ENCODE results near the gene NYAP1.

The NYAP1 gene

DNA sequence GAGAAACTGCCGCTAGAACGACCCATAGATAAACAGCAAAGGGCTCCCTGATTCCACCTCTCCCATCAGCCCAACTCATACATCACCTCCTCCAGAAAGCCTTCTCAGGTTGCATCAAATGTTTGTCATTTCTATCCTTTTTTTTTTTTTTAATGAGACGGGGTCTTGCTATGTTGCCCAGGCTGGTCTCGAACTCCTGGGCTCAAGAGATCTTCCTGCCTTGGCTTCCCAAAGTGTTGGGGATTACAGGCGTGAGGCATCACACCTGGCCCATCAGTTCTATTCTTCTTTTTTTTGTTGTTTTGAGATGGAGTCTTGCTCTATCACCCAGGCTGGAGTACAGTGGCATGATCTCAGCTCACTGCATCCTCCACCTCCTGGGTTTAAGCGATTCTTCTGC lies 26.7 kb upstream of the NYAP1 start:
- no peak for DNase-seq (ENCODE audit: insufficient read length, low spot score)
- no peak for FAIRE-seq
- TF ChIP-seq PAX5 (IDR thresholded peaks at IDR 0.05; ENCODE audit: insufficient read depth, low read length, severe bottlenecking) (no peak), TAF1 (IDR thresholded peaks at IDR 0.05; ENCODE audit: low read depth, low read length) (no peak), POLR2AphosphoS5 (IDR thresholded peaks at IDR 0.05; ENCODE audit: low read depth, low read length) (no peak), POLR2A (IDR thresholded peaks at IDR 0.05; ENCODE audit: low read depth, low read length) (no peak), POU2F2 (IDR thresholded peaks at IDR 0.05; ENCODE audit: low read depth, low read length) (no peak), SPI1 (IDR thresholded peaks at IDR 0.05; ENCODE audit: low read depth, low read length) (no peak)

DNA sequence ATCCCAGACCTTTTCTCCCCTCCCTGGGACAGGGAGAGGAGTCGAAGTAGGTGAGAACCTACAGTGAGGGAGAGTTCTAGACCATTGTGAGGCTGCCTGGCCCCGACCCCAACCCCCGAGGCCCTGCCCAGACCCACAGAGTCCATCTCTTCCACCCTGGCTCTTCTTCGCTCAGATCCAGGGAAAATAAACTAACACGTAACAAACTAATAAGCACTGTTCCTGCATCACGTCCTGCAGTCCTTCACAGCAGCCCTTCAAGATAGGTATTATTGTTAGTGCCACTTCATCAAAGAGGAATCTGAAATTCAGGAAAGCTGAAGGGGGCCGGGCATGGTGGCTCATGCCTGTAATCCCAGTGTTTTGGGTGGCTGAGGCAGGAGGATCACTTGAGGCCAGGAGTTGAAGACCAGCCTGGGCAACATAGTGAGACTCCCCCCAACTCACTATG lies 19.5 kb upstream of the NYAP1 start, which contains the start of gene SPACDR:
Gene SPACDR, minus strand, starts transcription at position 51 of the 451 bp plus-strand sequence. CDS start 235 bp downstream, outside the sequence.
- FAIRE-seq (no peak), DNase-seq (ENCODE audit: insufficient read length, low spot score) (no peak)
- TF ChIP-seq SPI1 (IDR thresholded peaks at IDR 0.05; ENCODE audit: low read depth, low read length) (no peak), POU2F2 (IDR thresholded peaks at IDR 0.05; ENCODE audit: low read depth, low read length) (no peak), PAX5 (IDR thresholded peaks at IDR 0.05; ENCODE audit: insufficient read depth, low read length, severe bottlenecking) (no peak), POLR2AphosphoS5 (IDR thresholded peaks at IDR 0.05; ENCODE audit: low read depth, low read length) (no peak), TAF1 (IDR thresholded peaks at IDR 0.05; ENCODE audit: low read depth, low read length) (no peak), POLR2A (IDR thresholded peaks at IDR 0.05; ENCODE audit: low read depth, low read length) (no peak)

DNA sequence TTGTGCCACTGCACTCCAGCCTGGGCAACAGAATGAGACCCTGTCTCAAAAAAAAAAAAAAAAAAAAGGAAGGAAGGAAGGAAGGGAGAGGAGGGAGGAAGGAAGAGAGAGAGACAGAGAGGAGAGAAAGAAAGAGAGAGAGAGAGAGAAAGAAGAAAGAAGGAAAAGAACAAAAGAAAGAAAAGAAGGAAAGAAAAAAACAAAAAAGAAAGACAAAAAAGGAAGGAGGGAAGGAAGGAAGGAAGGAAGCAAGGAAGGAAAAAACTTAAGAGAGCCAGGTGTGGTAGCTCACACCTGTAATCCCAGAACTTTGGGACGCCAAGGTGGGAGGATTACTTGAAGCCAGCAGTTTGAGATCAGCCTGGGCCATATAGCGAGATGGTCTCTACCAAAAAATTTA lies 18.9 kb upstream of the NYAP1 start:
- FAIRE-seq (no peak), DNase-seq (ENCODE audit: insufficient read length, low spot score) (no peak)
- no peak for TF ChIP-seq POU2F2 (IDR thresholded peaks at IDR 0.05; ENCODE audit: low read depth, low read length)
- TF ChIP-seq TAF1 (IDR thresholded peaks at IDR 0.05; ENCODE audit: low read depth, low read length) = no peak
- no peak for TF ChIP-seq POLR2AphosphoS5 (IDR thresholded peaks at IDR 0.05; ENCODE audit: low read depth, low read length)
- no peak for TF ChIP-seq POLR2A (IDR thresholded peaks at IDR 0.05; ENCODE audit: low read depth, low read length)
- TF ChIP-seq SPI1 (IDR thresholded peaks at IDR 0.05; ENCODE audit: low read depth, low read length) = no peak
- TF ChIP-seq PAX5 (IDR thresholded peaks at IDR 0.05; ENCODE audit: insufficient read depth, low read length, severe bottlenecking) = no peak

DNA sequence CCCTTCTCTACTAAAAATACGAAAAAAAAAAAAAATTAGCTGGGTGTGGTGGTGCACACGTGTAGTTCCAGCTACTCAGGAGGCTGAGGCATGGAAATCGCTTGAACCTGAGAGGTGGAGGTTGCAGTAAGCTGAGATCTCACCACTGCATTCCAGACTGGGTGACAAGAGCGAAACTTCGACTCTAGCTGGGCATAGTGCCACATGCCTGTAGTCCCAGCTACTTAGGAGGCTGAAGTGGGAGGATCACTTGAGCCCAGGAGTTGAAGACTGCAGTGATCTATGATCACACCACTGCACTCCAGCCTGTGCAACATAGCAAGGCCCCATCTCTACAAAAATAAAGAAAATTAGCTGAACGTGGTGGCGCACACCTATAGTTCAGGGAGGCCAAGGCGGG lies 18.4 kb upstream of the NYAP1 start:
- FAIRE-seq = no peak
- DNase-seq (ENCODE audit: insufficient read length, low spot score) = no peak
- TF ChIP-seq SPI1 (IDR thresholded peaks at IDR 0.05; ENCODE audit: low read depth, low read length) (no peak), PAX5 (IDR thresholded peaks at IDR 0.05; ENCODE audit: insufficient read depth, low read length, severe bottlenecking) (no peak), POLR2AphosphoS5 (IDR thresholded peaks at IDR 0.05; ENCODE audit: low read depth, low read length) (no peak), POLR2A (IDR thresholded peaks at IDR 0.05; ENCODE audit: low read depth, low read length) (no peak), POU2F2 (IDR thresholded peaks at IDR 0.05; ENCODE audit: low read depth, low read length) (no peak), TAF1 (IDR thresholded peaks at IDR 0.05; ENCODE audit: low read depth, low read length) (no peak)

- TF ChIP-seq POLR2AphosphoS5 (IDR thresholded peaks at IDR 0.05; ENCODE audit: low read depth, low read length) (no peak), TAF1 (IDR thresholded peaks at IDR 0.05; ENCODE audit: low read depth, low read length) (no peak), SPI1 (IDR thresholded peaks at IDR 0.05; ENCODE audit: low read depth, low read length) (no peak), POU2F2 (IDR thresholded peaks at IDR 0.05; ENCODE audit: low read depth, low read length) (no peak), PAX5 (IDR thresholded peaks at IDR 0.05; ENCODE audit: insufficient read depth, low read length, severe bottlenecking) (no peak)
- no peak for FAIRE-seq
- no peak for DNase-seq (ENCODE audit: insufficient read length, low spot score)
These were observed 17.9 kb upstream of the NYAP1 start for GRCh38 chr7:100465702-100466311.

DNA sequence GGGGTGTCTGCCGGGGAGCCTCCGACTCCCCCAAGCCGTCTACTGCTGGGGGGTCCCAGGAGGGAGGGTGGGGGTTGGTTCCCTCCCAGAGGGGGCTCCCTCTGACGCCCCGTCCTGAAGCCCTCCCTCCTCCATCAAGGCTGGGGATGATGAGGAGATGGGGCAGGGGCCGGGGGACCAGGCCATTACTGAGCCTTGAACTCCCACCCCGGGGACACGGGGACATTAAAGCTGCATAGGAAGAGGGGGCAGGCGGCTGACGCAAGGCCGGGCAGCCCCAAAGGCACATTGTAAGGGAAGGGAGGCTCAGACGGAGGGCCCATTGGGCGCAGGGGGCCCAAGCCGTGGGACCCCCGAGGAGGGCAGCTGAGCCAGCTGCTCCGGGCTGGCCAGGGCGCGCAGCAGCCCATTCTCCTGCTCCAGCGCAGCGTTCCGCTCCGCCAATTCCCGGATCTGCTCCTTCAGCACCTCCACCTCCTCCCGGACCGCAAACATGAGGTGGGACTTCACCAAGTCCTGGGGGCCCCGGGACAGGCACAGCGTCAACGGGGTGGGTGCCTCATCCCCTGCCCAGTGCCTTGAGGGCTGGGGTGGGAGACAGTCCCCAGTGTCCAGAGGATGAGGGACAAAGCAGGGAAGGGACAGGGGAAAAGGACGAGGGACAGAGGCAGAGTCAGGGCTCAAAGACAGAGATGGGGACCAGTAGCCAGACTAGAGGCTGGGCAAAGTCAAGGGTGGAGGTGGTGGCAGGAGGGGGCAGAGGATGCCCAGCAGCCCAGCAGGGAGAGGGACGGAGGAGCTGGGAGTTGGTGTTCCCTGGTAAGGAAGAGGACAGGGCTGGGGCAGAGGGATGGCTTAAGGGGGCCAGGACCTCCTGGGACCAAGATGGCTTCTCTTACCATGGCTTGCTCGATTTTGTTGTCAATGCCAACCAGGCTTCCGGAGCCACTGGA lies 16.8 kb upstream of the NYAP1 start:
- DNase-seq (ENCODE audit: insufficient read length, low spot score) (no peak), FAIRE-seq (no peak)
- TF ChIP-seq POLR2AphosphoS5 (IDR thresholded peaks at IDR 0.05; ENCODE audit: low read depth, low read length) (no peak), POU2F2 (IDR thresholded peaks at IDR 0.05; ENCODE audit: low read depth, low read length) (no peak), PAX5 (IDR thresholded peaks at IDR 0.05; ENCODE audit: insufficient read depth, low read length, severe bottlenecking) (no peak), TAF1 (IDR thresholded peaks at IDR 0.05; ENCODE audit: low read depth, low read length) (no peak), SPI1 (IDR thresholded peaks at IDR 0.05; ENCODE audit: low read depth, low read length) (no peak), POLR2A (IDR thresholded peaks at IDR 0.05; ENCODE audit: low read depth, low read length) (no peak)

DNA sequence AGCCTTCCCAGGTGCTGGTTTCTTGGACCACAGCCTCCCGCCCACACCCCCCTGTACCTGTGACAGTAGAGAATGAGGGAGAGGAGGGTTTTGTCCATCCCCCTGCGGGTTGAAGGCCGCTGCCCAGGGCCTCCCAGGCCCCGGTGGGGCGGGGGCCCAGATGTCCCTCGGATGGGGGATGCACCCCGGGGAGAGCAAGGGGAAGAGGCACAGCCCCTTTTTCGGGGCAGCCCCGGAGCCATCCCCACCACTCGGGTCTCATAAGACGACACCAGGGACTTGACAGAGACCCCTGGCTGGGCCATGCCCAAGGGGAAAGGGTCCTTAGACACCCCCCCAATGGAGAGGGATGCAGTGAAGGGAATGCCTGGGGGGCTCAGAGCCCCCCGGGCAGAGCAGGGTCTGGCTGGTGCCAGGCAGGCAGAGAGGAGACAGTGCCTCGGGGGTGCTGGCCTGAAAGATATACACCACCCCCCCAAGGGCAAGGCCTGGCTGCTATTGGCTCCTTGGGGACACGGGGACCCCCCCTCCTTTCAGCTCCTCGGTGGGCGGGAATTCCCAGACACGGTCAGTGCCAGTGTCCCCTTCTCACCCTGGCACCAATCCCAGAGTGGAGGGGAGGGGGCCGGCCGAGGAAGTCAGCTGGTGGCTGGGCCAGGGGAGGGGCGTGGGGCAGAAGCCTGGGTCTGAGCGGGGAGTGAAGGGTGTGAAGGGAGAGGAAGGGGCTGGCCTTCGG lies 15.9 kb upstream of the NYAP1 start:
- no peak for TF ChIP-seq PAX5 (IDR thresholded peaks at IDR 0.05; ENCODE audit: insufficient read depth, low read length, severe bottlenecking)
- no peak for TF ChIP-seq TAF1 (IDR thresholded peaks at IDR 0.05; ENCODE audit: low read depth, low read length)
- TF ChIP-seq POU2F2 (IDR thresholded peaks at IDR 0.05; ENCODE audit: low read depth, low read length) = no peak
- no peak for TF ChIP-seq POLR2A (IDR thresholded peaks at IDR 0.05; ENCODE audit: low read depth, low read length)
- TF ChIP-seq POLR2AphosphoS5 (IDR thresholded peaks at IDR 0.05; ENCODE audit: low read depth, low read length) = no peak
- TF ChIP-seq SPI1 (IDR thresholded peaks at IDR 0.05; ENCODE audit: low read depth, low read length) = no peak
- DNase-seq (ENCODE audit: insufficient read length, low spot score) = no peak
- no peak for FAIRE-seq

DNA sequence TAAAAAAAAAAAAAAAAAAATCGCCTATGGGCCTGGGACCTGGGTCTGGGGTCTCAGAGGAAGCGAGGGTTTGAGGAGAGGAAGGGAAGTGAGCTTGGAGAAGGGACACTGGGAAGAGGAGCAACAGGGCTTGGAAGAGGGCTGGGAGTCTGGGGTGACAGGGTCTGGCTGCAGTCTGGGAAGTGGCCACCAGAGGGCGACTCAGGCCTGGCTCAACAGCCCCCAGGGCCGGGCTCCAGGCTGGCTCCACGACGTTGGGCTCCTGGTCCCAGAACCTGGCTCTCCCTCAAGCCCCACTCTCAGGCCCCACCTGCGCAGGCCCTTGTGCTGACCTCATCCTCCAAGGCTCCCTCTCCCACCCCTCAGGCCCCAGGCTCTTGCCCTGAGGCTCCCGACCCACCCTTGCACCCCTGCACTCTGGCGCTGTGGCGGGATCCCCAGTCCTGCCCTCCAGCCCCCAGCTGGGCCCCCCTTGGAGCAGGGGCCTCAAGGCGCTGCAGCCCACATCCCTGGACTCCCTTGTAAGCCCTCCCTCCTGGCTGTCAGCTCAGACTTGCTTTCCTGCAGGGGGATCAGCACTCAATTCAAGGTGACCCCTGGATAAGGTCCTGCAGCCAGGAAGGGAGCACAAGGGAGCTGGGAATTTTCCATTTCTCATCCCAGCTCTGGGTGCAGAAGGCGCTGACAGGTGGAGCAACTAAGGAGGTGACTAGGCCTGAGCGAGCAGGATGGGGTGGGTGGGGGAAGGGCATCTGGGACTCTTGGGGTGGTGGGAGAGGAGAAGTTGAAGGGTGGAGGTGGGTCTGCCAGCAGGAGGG lies 14.3 kb upstream of the NYAP1 start:
- TF ChIP-seq POLR2A (IDR thresholded peaks at IDR 0.05; ENCODE audit: low read depth, low read length) (no peak), POU2F2 (IDR thresholded peaks at IDR 0.05; ENCODE audit: low read depth, low read length) (no peak), PAX5 (IDR thresholded peaks at IDR 0.05; ENCODE audit: insufficient read depth, low read length, severe bottlenecking) (no peak), POLR2AphosphoS5 (IDR thresholded peaks at IDR 0.05; ENCODE audit: low read depth, low read length) (no peak; the same call in 1 of the 2 replicates), TAF1 (IDR thresholded peaks at IDR 0.05; ENCODE audit: low read depth, low read length) (no peak), SPI1 (IDR thresholded peaks at IDR 0.05; ENCODE audit: low read depth, low read length) (no peak)
- peak; percentile 97 for DNase-seq (ENCODE audit: insufficient read length, low spot score)
- FAIRE-seq = peak; percentile 16
